Ectodermal cell (in vitro differentiated cells): ENCODE data around the gene GAB1.

Experiments
- H3K27ac ChIP-seq: 2 replicates; pipeline ENCODE4 v1.7.0; 2013; ENCODE audit warnings: mild to moderate bottlenecking, low read depth, low read length; ENCODE audit not compliant: insufficient read depth, poor library complexity, severe bottlenecking
- H3K27me3 ChIP-seq: 2 replicates; pipeline ENCODE4 v1.7.0; 2013; ENCODE audit warnings: mild to moderate bottlenecking, low read length; ENCODE audit not compliant: insufficient read depth, control insufficient read depth, poor library complexity, severe bottlenecking
- H3K36me3 ChIP-seq: one replicate; pipeline ENCODE4 v1.7.0; 2013; ENCODE audit warnings: low read length; ENCODE audit not compliant: control insufficient read depth, insufficient read depth
- H3K4me1 ChIP-seq: one replicate; pipeline ENCODE4 v1.7.0; 2013; ENCODE audit warnings: low read length; ENCODE audit not compliant: control insufficient read depth, insufficient read depth
- H3K4me3 ChIP-seq: 2 replicates; pipeline ENCODE4 v1.7.0; 2013; ENCODE audit warnings: low read depth, low read length, control low read depth; ENCODE audit not compliant: insufficient read depth
- H3K9me3 ChIP-seq: 2 replicates; pipeline ENCODE4 v1.7.0; 2013; ENCODE audit warnings: mild to moderate bottlenecking, low read length, moderate library complexity; ENCODE audit not compliant: control insufficient read depth
- WGBS, 2 experiments: methylation state at CpG; one replicate each; pipeline ENCODE4 v1.1.7; 2013; ENCODE audit warnings: missing lambda C conversion rate in 2 of 2; 5-methylcytosine and 5-hydroxymethylcytosine counted together

Gene GAB1

DNA sequence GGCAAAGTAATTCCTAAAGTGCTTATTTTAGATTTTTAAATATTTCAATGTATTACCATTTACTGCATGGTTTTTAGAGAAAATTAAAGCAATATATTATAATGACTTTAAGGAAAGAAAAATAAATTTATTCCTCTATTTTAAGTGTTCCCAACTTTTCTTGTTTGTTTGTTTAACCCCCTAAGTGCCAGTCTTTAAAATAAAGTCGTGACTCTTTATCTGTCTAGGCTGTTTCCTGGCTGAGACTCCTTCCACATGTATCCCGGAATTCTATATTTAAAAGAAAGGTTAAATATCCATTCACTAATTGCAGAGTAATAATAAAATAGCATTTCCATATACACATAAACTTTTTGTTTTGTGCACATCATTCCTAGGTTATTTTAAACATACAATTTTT, 71.2 kb downstream of the GAB1 start:
- Histone ChIP-seq H3K27me3 (no peaks in the 10 kb centered on the region), H3K36me3 (no peaks in the 10 kb centered on the region), H3K4me3 (no peak overlapping the region), H3K4me1 (peaks cover 5% of the 10 kb centered on the region), H3K9me3 (no peaks in the 10 kb centered on the region), H3K27ac (no peak overlapping the region)
- 57 to 83% methylated on average over 1 of the region's 2 CpGs for WGBS, 2 experiments

DNA sequence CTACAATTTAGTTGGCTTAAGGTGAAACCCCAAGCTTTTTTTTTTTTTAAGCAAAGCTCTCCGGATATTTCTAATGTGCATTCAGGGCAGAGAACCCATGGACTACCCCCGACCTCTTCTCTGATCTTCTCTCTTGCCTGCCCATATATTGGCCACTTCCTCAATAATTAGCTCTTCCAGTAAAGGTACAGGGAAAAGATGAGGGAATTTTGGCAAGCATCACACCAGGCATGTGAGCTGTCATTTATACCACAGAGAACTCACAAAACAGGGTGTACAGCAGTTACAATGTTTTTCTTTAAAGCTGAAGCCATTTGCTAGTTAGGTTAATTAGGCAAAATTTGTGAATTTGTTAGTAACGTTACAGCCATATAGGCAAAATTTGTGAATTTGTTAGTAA, 73.3 kb downstream of the GAB1 start:
- whole genome bisulfite sequencing, 2 experiments: 89 to 97% methylated on average over 3 of the region's 3 CpGs
- Histone ChIP-seq H3K27me3 (no peaks in the 10 kb centered on the region), H3K4me1 (peaks cover 5% of the 10 kb centered on the region), H3K4me3 (no peak overlapping the region), H3K9me3 (no peaks in the 10 kb centered on the region), H3K36me3 (no peaks in the 10 kb centered on the region), H3K27ac (no peak overlapping the region)

DNA sequence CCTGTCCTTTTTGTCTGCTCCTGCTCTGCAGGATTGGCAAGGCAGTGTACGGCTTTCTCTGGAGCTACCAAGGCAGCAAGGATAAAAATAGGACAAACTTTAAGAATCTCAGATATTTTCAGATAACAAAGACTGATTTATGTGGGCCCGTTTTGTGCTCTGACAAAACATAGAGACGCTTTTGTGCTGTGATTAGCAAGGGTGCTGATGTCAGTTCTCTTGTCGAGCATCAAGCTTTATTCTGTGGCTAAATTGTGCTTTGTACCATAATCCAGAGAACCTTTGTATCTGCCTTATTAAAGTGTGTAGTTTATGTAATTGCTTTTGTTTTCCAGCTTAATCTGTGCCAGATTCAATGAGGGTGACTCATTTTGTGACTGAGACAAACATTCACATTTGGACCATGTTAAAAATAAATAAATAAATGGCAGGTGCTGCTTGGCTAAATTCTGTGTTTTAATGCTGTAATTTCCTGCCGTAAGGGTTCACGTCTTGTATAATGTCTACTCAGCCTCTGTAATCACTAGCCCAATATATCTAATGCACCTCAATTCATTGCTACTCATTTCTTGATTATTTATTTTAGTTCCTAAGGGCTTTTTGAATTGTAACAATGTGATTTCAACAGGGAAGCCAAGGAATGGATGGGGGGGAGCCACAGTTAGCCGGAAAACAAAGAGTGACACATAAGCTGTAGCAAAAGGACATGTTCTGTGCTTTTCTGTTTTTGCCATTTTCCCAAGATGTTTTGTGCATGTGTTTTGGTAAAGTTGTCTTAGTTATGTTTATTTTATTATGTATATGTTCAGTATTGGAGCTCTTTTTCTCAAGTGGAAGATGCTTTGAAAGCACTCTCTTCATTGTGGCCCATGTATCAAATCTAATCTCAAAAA, 75.1 kb downstream of the GAB1 start:
- Histone ChIP-seq H3K27me3 (no peaks in the 10 kb centered on the region), H3K36me3 (no peaks in the 10 kb centered on the region), H3K4me3 (no peak overlapping the region), H3K4me1 (peaks cover 5% of the 10 kb centered on the region), H3K9me3 (no peaks in the 10 kb centered on the region), H3K27ac (peak overlapping the region; percentile 66)
- WGBS, 2 experiments: 74 to 80% methylated on average over 7 of the region's 7 CpGs

DNA sequence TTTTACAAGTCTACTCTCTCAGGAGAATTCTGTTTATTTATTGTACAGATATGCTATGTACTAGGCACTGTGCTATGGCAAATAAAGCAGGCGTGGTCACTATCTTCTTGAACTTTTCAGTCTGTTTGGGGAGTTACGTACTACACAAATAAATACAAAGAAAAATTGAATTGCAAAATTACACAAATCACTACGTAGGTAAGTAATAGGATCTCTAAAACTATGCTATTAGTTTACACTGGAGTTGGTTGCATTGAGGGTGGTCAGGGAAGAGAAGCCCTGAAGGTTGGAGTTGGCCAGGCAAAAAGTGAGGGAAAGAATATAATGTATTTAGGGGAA, 75.7 kb downstream of the GAB1 start:
- Histone ChIP-seq H3K27me3 (no peaks in the 10 kb centered on the region), H3K36me3 (no peaks in the 10 kb centered on the region), H3K4me3 (no peak overlapping the region), H3K4me1 (peaks cover 5% of the 10 kb centered on the region), H3K9me3 (no peaks in the 10 kb centered on the region), H3K27ac (no peak overlapping the region)
- WGBS, 2 experiments: 97 to 100% methylated on average over 1 to 3 of the region's 3 CpGs

DNA sequence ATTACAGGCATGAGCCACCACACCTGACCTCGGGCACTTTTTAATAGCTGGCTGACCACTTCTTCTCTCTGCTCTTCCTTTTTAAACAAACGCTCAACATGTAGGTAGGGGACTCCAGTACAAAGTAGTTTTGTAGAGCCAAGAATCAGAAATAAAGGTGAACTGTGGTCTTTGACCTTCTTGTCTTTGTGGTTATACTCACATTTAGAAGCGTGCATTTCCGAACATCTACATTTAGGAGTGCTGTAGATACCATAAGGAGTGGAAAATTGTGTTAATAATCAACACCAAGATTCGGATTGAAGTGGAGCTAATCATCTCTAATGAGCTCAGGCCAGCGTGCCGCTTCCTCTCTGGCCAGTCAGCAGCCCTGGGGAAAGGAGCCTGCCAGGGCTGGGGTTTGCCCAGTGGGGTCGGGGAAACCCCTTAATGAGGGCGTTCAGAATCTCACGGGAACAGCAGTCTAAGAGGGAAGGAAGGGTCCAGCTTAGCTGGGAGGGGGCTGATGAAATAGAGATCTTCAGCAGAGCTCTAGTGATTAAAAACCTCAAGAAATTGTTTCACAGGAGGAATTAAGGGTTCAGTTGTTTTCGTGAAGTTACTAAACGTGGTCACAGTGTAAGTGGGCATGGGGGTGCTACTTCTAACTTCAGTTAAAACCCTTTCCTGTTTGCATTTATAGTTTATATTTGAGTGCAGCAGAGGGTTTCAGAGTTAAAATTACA, 81.2 kb downstream of the GAB1 start:
- Histone ChIP-seq H3K9me3 (no peaks in the 10 kb centered on the region), H3K4me1 (no peaks in the 10 kb centered on the region), H3K27ac (no peak overlapping the region), H3K4me3 (no peak overlapping the region), H3K36me3 (no peaks in the 10 kb centered on the region), H3K27me3 (no peaks in the 10 kb centered on the region)
- 92 to 97% methylated on average over 12 of the region's 12 CpGs for WGBS, 2 experiments

DNA sequence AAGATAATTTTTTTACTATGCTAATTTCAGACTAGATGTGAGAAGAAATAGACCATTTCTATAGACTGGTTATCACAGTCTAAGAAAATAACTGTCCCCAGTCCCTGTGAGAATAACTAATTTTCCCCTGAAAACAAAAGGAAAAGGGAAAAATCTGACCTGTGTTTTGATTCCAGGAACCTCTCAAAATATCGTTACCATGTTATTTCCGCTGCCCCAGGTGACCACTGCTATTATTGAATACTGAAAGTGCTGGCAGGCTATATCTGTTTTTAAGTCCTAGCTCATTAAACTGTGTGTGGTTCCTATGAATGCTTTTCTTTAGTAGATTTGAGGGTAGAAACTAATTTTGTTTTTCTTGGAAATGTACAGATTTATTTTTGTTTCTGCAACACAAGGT, 83.6 kb downstream of the GAB1 start:
- WGBS, 2 experiments: 100% methylated on average over 2 of the region's 2 CpGs
- Histone ChIP-seq H3K4me3 (no peak overlapping the region), H3K4me1 (no peaks in the 10 kb centered on the region), H3K27ac (no peak overlapping the region), H3K36me3 (no peaks in the 10 kb centered on the region), H3K27me3 (no peaks in the 10 kb centered on the region), H3K9me3 (no peaks in the 10 kb centered on the region)

DNA sequence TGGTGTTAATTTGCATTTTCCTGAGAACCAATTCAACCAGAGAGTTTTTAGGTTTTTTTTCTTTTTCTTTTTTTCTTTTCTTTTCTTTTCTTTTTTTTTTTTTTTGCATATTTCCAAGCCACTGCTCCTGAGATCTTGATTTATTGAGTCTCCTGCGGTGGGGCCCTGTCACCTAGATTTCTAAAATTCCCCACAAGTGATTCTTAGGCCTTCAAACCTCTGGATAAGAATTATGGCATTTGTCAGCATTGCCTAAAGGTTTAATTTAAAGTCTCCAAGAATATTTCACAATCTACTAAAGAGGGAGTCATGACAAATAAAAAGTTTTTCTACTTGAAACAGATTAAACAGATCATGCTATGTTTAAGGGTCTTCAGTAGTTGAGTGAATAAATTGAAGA, 84.9 kb downstream of the GAB1 start:
- H3K4me3 ChIP-seq: no peak overlapping the region
- WGBS, 2 experiments: 57 to 87% methylated on average over 1 of the region's 1 CpG
- H3K27me3 ChIP-seq: no peaks in the 10 kb centered on the region
- H3K9me3 ChIP-seq: no peaks in the 10 kb centered on the region
- no peaks in the 10 kb centered on the region for H3K4me1 ChIP-seq
- no peak overlapping the region for H3K27ac ChIP-seq
- no peaks in the 10 kb centered on the region for H3K36me3 ChIP-seq

DNA sequence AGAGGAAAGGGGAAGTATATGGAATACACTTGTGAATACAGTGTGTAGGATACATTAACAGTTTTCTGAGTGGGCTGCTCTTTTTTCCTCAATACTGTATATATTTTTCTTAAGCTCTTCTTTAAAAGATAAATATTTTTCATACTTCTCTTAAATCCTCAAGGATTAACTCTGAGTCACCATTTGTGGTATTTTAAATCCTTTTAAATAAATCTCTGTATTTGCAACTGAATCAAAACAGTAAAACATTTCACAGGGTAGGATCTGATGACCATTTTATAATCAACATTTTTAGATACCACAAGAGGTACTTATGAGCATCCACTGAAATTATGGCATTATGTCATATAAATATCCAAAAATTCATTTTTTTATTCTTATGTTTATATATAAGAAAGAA, 87.6 kb downstream of the GAB1 start:
- Histone ChIP-seq H3K27ac (no peak overlapping the region), H3K9me3 (no peaks in the 10 kb centered on the region), H3K4me1 (no peaks in the 10 kb centered on the region), H3K36me3 (peaks cover under 1% of the 10 kb centered on the region), H3K27me3 (no peaks in the 10 kb centered on the region), H3K4me3 (no peak overlapping the region)

DNA sequence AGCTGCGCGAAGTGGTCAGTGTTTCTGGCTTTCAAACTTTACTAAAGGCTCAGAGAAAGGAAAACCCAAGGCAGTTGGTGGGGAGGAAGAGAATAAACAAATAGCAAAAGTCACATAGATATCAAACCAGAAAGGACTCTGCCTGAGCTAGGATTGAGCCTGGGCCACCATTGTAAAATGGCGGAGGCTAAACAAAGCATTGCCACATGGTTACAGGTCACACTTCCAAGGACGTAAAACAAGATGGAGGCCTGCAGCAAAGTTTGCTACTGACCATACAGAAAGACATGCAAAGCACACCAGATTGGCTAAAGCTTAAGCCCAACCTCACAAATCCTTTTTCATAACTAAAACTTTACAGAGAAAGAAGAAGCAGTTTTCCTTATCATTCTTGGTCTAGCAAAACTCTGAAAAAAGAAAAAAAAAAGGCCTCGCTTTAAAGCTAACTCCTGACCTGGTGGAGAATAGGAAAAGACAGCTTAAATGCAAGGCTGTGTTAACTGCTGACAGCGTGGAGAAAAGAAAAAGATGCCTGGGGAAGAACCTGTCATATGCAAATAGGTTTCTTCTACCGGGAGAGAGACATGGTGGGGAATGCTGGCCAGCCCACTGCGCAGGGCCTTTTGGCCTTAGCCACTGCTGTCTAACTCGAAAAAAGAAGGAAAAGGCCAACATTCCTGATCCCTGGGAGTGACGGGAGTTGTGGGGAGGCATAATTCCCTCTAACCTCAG, 95.0 kb downstream of the GAB1 start:
- Histone ChIP-seq H3K4me1 (no peaks in the 10 kb centered on the region), H3K36me3 (peaks cover 7% of the 10 kb centered on the region), H3K27ac (no peak overlapping the region), H3K9me3 (no peaks in the 10 kb centered on the region), H3K4me3 (no peak overlapping the region), H3K27me3 (no peaks in the 10 kb centered on the region)
- 60 to 62% methylated on average over 10 of the region's 10 CpGs for WGBS, 2 experiments

DNA sequence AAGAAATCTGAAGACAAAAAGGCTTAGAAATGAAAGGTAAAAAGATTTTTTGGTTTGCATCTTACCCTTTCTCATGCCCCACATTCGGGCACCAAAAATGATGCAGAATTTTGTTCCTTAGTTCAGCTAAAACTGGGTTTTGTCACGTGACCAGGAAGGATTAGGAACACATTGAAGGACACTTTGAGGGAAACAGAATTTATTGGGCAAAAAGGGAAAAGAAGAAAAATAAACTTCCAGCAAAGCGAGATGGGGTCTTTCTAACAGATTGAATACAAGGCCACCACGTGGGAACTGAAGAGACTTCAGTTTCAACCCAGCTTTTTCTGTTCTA, 95.5 kb downstream of the GAB1 start:
- Histone ChIP-seq H3K36me3 (peaks cover 7% of the 10 kb centered on the region), H3K4me1 (no peaks in the 10 kb centered on the region), H3K4me3 (no peak overlapping the region), H3K27me3 (no peaks in the 10 kb centered on the region), H3K9me3 (no peaks in the 10 kb centered on the region), H3K27ac (no peak overlapping the region)
- WGBS, 2 experiments: 92% methylated on average over 3 to 4 of the region's 4 CpGs
